GM23338 (cell line): ENCODE data around the gene RAPGEF3.

ENCODE experiments used
- CTCF ChIP-seq, 2 experiments: fragments of 200-600 bp in 1 of 2; sonication (generic) in 1 of 2; conservative IDR thresholded peaks; 2 replicates each; pipeline versions ENCODE4 v1.5.1 to v1.6.1; 2016 to 2017; ENCODE audit warnings: antibody characterized with exemption in 2 of 2, low read depth in 2 of 2, mild to moderate bottlenecking in 2 of 2, moderate library complexity in 1 of 2
- EZH2 ChIP-seq: fragments of 200-600 bp; sonication (generic); IDR thresholded peaks from one replicate; pipeline ENCODE4 v1.8.0; 2017; ENCODE audit warnings: antibody characterized with exemption, mild to moderate bottlenecking, low read depth; ENCODE audit not compliant: unreplicated experiment
- EZH2phosphoT487 ChIP-seq: fragments of 200-600 bp; sonication (generic); IDR thresholded peaks from one replicate; pipeline ENCODE4 v1.8.1; 2018; ENCODE audit warnings: antibody characterized with exemption; ENCODE audit not compliant: unreplicated experiment
- JUNB ChIP-seq: IDR thresholded peaks from one replicate; pipeline ENCODE4 v1.6.1; 2016; ENCODE audit warnings: antibody characterized with exemption; ENCODE audit not compliant: unreplicated experiment
- POLR2AphosphoS5 ChIP-seq: IDR thresholded peaks from 2 replicates; pipeline ENCODE4 v1.6.1; 2016; ENCODE audit warnings: antibody characterized with exemption, low read depth
- REST ChIP-seq: IDR thresholded peaks from one replicate; pipeline ENCODE4 v1.6.1; 2018; ENCODE audit warnings: antibody characterized with exemption; ENCODE audit not compliant: unreplicated experiment

- no peak for TF ChIP-seq CTCF (conservative IDR thresholded peaks at IDR 0.05; ENCODE audit: low read depth in 2 of 2)
- no peak for TF ChIP-seq EZH2phosphoT487
- no peak for TF ChIP-seq REST
- TF ChIP-seq POLR2AphosphoS5, result no peak
- TF ChIP-seq EZH2, result no peak
- no peak for TF ChIP-seq JUNB
Observed at GRCh38 chr12:47804171-47804570, 45.5 kb upstream of the RAPGEF3 start.
